HepG2 (cell line): ENCODE results near the gene MGAT5. TPM values are rescaled to one million over a fixed set of nuclear protein-coding genes. Genes with fewer than 3 reads are reported as not detected.
A peak's percentile ranks its signal among the peaks of the same experiment; 100 is the strongest.

Experiments used
- ARID5B ChIP-seq: IDR thresholded peaks from 2 replicates; pipeline ENCODE4 v1.4.0; 2020; ENCODE audit warnings: mild to moderate bottlenecking, missing genetic modification reagents
- CHD2 ChIP-seq: IDR thresholded peaks from 2 replicates; pipeline ENCODE4 v1.6.1; 2011; ENCODE audit warnings: low read depth, low read length, improper control_type of control experiment
- E2F1 ChIP-seq: sonication (generic); formaldehyde crosslinking; IDR thresholded peaks from 2 replicates; pipeline ENCODE4 v1.5.0; 2020; ENCODE audit warnings: missing genetic modification reagents
- ETV6 ChIP-seq: sonication (generic); formaldehyde crosslinking; conservative IDR thresholded peaks from 2 replicates; pipeline ENCODE4 v1.4.0; 2020; ENCODE audit warnings: missing genetic modification reagents
- FLYWCH1 ChIP-seq: sonication (generic); formaldehyde crosslinking; IDR thresholded peaks from 2 replicates; pipeline ENCODE4 v1.8.1; 2023; ENCODE audit warnings: mild to moderate bottlenecking, missing genetic modification reagents
- FOXO4 ChIP-seq: sonication (generic); formaldehyde crosslinking; conservative IDR thresholded peaks from 2 replicates; pipeline ENCODE4 v1.8.1; 2023; ENCODE audit warnings: missing genetic modification reagents
- MED8 ChIP-seq: sonication (generic); formaldehyde crosslinking; IDR thresholded peaks from 2 replicates; pipeline ENCODE4 v1.8.1; 2023; ENCODE audit warnings: mild to moderate bottlenecking, missing genetic modification reagents; ENCODE audit not compliant: insufficient replicate concordance
- NR1H2 ChIP-seq: sonication (generic); formaldehyde crosslinking; IDR thresholded peaks from 2 replicates; pipeline ENCODE4 v1.8.1; 2022; ENCODE audit warnings: low read depth, missing genetic modification reagents, borderline replicate concordance
- PLRG1 ChIP-seq: fragments of 450-650 bp; conservative IDR thresholded peaks from 2 replicates; pipeline ENCODE4 v1.6.1; 2016
- UBTF ChIP-seq: sonication (generic); formaldehyde crosslinking; IDR thresholded peaks from 2 replicates; pipeline ENCODE4 v1.4.0; 2020; ENCODE audit warnings: mild to moderate bottlenecking, missing genetic modification reagents
- ZBTB38 ChIP-seq: sonication (generic); formaldehyde crosslinking; IDR thresholded peaks from 2 replicates; pipeline ENCODE4 v1.5.1; 2020; ENCODE audit warnings: mild to moderate bottlenecking, missing genetic modification reagents
- ZFP1 ChIP-seq: IDR thresholded peaks from 2 replicates; pipeline ENCODE4 v1.6.1; 2016
- ZNF138 ChIP-seq: sonication (generic); formaldehyde crosslinking; IDR thresholded peaks from 2 replicates; pipeline ENCODE4 v1.5.0; 2020; ENCODE audit warnings: mild to moderate bottlenecking, low read depth, missing genetic modification reagents
- ZNF337 ChIP-seq: sonication (generic); formaldehyde crosslinking; IDR thresholded peaks from 2 replicates; pipeline ENCODE4 v1.5.1; 2020; ENCODE audit warnings: missing genetic modification reagents, low read depth, mild to moderate bottlenecking, borderline replicate concordance
- ZNF619 ChIP-seq: sonication (generic); formaldehyde crosslinking; IDR thresholded peaks from 2 replicates; pipeline ENCODE4 v1.4.0; 2020; ENCODE audit warnings: mild to moderate bottlenecking, missing genetic modification reagents
- ZNF687 ChIP-seq: sonication (generic); formaldehyde crosslinking; IDR thresholded peaks from 2 replicates; pipeline ENCODE4 v1.5.1; 2020; ENCODE audit warnings: mild to moderate bottlenecking, missing genetic modification reagents, moderate library complexity
- ZNF749 ChIP-seq: sonication (generic); formaldehyde crosslinking; IDR thresholded peaks from 2 replicates; pipeline ENCODE4 v1.8.0; 2022; ENCODE audit warnings: mild to moderate bottlenecking, missing genetic modification reagents, moderate library complexity, borderline replicate concordance
- ZNF768 ChIP-seq: sonication (generic); formaldehyde crosslinking; IDR thresholded peaks from 2 replicates; pipeline ENCODE4 v1.4.0; 2020; ENCODE audit warnings: missing genetic modification reagents
- polyA plus RNA-seq, 8 experiments: library from polyadenylated mRNA; depleted of rRNA in 3 of 8; stranded (reverse) in 7 of 8; unstranded in 1 of 8; fragments of >200 nt; fragmentation: Illumina TruSeq in 4 of 8; extraction: Trizol in 4 of 8; gene quantifications; 2 replicates each; pipeline versions ENCODE4 v1.2.1 to v1.2.3, GENCODE V29; 2011 to 2016; ENCODE audit warnings: low read depth in 4 of 8, missing spikeins in 1 of 8, mixed read lengths in 1 of 8; ENCODE audit not compliant: insufficient read depth in 1 of 8
- total RNA-seq, 5 experiments: library from RNA; depleted of rRNA; stranded (reverse); fragments of >200 nt; fragmentation: Illumina TruSeq; extraction: Trizol; gene quantifications; 2 replicates each; pipeline ENCODE4 v1.2.3, GENCODE V29; 2016; ENCODE audit warnings: low read depth in 1 of 5

Gene MGAT5
- total and polyA plus RNA-seq, 2 of the 13 experiments (the other 11 are each of a cell fraction or from before 2014, with no cell fraction given): 33.1 to 60.2 TPM

- no peak for TF ChIP-seq FOXO4 (CRISPR knock-in tag)
- no peak for TF ChIP-seq E2F1 (CRISPR knock-in tag)
- no peak for TF ChIP-seq NR1H2
- TF ChIP-seq ZBTB38 (CRISPR knock-in tag): 0 out of 2 replicates have a peak, but pooled peaks have one; percentile 1
- no peak for TF ChIP-seq UBTF (CRISPR knock-in tag)
- TF ChIP-seq ZNF138 (CRISPR knock-in tag): no peak
- no peak for TF ChIP-seq ZNF337
- TF ChIP-seq ZFP1 (CRISPR knock-in tag): no peak
- no peak for TF ChIP-seq ZNF619 (CRISPR knock-in tag)
- TF ChIP-seq ZNF749 (CRISPR knock-in tag): peak; percentile 23; the same call in 1 of the 2 replicates
- no peak for TF ChIP-seq PLRG1
- TF ChIP-seq CHD2: no peak
- no peak for TF ChIP-seq MED8 (CRISPR knock-in tag)
- TF ChIP-seq ETV6 (CRISPR knock-in tag): no peak; the same call in 1 of the 2 replicates
- TF ChIP-seq ARID5B: no peak
- peak; percentile 30; the same call in 1 of the 2 replicates for TF ChIP-seq ZNF687 (CRISPR knock-in tag)
- no peak for TF ChIP-seq FLYWCH1 (CRISPR knock-in tag)
- no peak for TF ChIP-seq ZNF768 (CRISPR knock-in tag)
Observed at GRCh38 chr2:134412639-134412999, 158.7 kb downstream of the MGAT5 start (continued).
